MV-4-11 (cell line): Measurements from ENCODE around the gene BPIFA3.
A peak's percentile ranks its signal among the peaks of the same experiment; 100 is the strongest.
"Not testable (repeated sequence)": the region's sequence is repeated elsewhere in the genome, so short reads cannot be mapped to it uniquely, and the experiment has no call there.

ENCODE experiments used
- DNase-seq: peaks from one replicate; lab custom pipeline; 2025; lab: John Stamatoyannopoulos, UW

Gene BPIFA3

GRCh38 chr20:33217052-33217451 is at the start of gene BPIFA3:
Gene BPIFA3, plus strand, starts transcription at chr20:33217352. Its CDS starts 185 bp downstream, at chr20:33217537.
- DNase-seq, result no peak

DNA sequence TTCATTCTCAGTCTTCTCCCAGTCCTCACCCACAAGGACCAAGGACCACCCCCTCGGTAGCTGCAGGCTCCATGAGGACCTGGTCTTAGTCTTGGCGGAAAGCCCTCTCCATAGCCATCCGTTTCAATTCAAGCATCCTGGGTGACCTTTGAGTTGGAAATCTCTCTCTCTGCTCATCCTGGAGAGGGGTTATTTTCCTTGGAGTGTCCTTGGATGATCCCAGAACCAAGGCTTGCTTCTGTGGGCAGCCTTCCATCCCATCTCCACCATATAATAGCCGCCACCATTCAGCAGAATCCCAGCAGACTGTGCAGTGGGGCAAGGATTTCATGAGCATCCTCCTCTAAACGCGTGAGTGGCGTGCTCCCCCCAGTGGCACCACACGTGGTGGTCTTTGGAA is 49.3 kb upstream of the BPIFA3 start, which contains the start of gene BPIFA2:
TSS of gene BPIFA2 (plus strand) at position 301 of the 400 bp plus-strand sequence. CDS start 987 bp downstream, outside the sequence.
- no peak for DNase-seq

- no peak for DNase-seq
Observed at GRCh38 chr20:33169176-33169794, 47.9 kb upstream of the BPIFA3 start.

GRCh38 chr20:33172781-33173180 is 44.4 kb upstream of the BPIFA3 start:
- DNase-seq, result no peak

- no peak for DNase-seq
Observed at GRCh38 chr20:33175123-33175522, 42.0 kb upstream of the BPIFA3 start.

DNA sequence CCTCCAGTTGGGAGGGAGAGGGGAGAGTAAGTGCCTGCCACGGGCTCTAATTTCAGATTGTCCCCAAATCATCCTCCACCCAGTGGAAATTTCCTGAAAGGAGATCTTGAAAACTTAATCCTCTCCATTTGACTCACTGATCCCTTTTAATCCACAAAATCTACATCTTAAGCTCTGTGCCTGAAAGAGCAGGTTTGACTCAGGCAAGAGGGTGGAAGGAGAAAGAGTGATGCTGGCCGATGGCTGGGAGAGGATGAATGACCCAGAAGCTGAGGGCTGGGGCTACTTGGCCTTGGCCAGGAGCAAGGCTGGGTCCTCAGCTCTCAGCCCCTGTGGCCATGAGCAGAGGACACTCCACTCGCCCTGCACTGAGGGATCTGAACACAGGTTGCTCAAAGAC is 41.1 kb upstream of the BPIFA3 start:
- DNase-seq, result no peak

- no peak for DNase-seq
Observed at GRCh38 chr20:33177866-33178265, 39.3 kb upstream of the BPIFA3 start.

GRCh38 chr20:33178726-33179125 is 38.4 kb upstream of the BPIFA3 start:
- DNase-seq, result no peak

DNA sequence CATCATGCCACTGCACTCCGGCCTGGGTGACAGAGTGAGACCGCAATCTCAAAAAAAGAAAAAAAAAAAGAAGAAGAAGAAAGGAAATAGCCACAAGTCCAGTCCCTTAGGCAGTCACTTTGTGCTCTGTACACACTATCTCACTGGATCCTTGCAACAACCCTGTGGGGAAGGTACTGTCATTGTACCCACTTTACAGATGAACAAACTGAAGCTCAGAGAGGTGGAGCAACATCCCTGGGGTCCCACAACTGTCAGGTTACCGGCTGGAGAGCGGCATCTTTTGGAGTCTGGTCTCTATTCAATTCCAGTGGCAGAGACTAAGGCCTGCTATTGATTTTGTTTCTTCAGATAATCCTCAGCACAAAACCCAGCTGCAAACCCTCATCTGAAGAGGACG is 37.0 kb upstream of the BPIFA3 start:
- no peak for DNase-seq

DNA sequence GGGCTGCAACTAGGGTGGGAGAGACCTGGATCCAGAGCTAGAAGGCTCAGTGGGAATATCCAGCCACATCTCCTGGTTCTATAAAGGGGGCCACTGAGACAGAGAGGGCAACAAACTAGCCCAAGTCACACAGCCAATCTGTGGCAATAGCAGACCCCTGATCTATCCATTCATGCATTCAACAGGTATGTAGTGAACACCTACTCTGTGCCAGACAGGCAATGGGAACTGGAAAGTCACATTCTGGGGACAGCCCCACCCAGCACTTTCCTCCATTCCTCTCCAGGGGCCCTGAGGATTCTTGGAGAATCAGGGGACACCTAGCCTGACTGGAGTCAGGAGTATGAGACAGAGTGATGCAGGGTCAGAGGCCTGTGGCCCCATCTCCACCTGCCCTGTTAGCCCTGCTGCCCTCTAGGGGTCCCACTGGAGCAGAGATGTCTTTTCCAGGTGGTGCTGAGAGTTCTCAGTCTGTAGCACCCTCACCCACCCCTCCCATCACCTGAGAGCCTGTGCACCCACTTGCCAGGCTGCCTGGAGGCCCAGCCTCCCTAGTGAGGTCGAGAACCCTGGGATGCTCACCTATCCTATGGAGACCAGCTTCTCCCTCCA is 35.6 kb upstream of the BPIFA3 start:
- no peak for DNase-seq

DNA sequence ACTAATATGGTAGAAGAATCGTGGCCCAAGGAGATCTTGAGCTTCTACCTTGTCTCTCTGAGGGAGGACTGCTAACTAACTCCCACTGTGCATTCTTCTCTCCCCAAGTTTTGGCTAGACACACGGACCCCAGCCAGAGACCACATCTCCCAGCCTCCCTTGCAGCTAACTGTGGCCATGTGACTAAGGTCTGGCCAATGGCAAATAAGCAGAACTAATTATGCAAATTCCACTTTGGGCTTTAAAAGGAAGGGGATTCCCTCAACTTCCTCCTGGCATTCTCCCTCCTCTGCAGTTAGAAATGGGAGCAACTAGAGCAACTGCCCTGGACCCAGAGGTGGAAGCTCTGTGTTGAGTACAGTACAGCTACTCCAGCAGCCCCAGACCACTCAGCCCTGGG is 33.8 kb upstream of the BPIFA3 start:
- DNase-seq, result no peak

GRCh38 chr20:33185031-33185590 is 32.0 kb upstream of the BPIFA3 start:
- DNase-seq, result not testable (repeated sequence)

GRCh38 chr20:33187491-33187890 is 29.7 kb upstream of the BPIFA3 start:
- DNase-seq, result no peak

DNA sequence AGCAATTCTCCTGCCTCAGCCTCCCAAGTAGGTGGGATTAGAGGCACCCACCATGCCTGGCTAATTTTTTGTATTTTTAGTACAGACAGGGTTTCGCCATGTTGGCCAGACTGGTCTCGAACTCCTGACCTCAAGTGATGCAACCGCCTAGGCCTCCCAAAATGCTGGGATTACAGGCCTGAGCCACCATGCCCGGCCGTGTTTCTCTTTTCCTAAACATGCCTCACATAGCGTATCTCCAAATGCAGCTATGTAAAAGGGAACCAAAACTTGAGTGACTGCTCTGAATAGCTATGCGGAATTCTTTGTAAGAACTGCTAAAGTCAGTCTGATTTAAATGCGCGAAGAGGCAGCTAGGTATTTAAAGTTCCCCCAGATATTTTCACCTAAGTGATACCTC is 28.7 kb upstream of the BPIFA3 start:
- DNase-seq, result peak; percentile 88

GRCh38 chr20:33191484-33191883 is 25.7 kb upstream of the BPIFA3 start:
- DNase-seq, result no peak

DNA sequence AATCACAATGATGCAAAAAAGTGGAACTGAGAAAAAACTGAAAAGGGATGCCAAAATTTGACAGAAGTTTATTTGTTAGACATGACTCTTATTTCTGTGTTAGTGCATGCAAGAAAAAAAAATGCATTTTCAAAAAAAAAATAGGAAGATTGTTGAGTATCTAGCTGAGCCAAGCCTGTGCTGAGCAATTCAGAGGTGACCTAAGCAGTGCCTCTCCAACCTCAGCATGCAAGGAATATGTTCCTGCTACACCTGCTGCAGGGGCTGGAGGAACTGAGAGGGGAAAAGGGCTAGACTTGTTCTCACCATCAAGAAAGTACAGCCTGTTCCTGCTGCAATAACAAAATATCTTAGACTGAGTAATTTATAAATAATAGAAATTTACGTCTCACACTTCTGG is 25.2 kb upstream of the BPIFA3 start:
- no peak for DNase-seq

DNA sequence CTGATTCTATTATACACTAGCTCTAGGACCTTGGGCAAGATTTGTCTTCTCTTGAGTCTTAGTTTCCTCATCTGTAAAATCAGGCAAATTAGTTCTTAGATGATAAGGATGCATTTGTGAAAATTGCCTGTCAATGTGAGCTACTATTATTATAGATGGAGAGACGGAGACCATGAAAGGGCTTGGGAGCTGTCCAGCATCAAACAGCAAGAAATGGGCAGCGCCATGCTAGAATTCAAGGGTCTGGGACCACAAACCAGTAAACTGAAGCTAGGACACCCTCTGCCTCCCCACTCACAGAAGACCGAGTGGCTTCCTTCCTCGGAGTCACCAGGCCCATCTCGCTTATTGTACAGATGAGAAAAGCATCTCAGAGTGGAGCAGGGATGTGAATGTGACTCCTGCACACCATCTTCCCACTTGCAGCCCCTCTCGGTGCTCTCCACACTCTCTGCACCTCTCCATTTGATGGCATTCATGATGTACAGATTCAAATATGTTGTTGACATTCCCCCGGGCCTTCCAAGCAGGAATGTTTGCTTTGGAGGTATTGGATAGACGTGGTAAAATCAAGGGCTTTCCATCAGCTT is 24.1 kb upstream of the BPIFA3 start:
- DNase-seq, result no peak

GRCh38 chr20:33199026-33199425 is 18.1 kb upstream of the BPIFA3 start:
- no peak for DNase-seq

DNA sequence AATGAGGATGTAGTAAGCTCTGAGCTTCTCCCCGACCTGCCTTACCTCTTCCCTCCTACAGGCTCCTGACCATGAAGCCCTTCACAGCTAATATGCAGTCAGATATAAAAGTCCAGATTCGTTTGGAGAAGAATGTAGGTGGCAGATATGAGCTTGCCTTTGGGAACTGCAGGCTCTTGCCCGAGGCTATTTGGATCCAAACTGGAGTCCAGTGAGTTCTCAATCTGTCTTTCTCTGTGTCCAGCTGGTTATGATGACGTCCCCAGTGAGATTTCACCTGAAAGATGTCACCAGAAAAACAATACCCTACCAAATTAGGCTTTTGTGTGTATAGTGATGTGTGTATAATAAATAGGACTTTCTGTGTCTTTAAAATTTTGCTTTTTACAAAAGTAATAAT is 14.7 kb upstream of the BPIFA3 start:
- no peak for DNase-seq

DNA sequence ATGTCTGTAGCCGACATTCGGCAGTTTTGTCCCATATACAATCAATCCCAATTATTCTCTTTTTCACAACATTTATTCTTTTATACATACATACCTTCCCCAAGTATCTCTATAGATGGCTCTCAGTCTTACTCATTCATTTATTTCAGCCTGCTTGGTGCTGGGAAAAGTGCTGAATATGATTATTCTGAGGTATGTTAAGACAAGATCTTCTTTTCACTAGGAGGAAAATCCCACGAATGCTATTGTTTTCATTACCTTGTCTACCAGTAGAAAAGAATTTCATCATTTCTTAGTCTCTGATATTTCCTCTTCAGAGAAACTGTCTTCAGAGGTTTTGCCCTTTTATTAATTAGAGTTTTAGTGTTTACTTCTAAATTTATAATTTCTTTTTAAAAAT is 13.7 kb upstream of the BPIFA3 start:
- DNase-seq, result no peak

DNA sequence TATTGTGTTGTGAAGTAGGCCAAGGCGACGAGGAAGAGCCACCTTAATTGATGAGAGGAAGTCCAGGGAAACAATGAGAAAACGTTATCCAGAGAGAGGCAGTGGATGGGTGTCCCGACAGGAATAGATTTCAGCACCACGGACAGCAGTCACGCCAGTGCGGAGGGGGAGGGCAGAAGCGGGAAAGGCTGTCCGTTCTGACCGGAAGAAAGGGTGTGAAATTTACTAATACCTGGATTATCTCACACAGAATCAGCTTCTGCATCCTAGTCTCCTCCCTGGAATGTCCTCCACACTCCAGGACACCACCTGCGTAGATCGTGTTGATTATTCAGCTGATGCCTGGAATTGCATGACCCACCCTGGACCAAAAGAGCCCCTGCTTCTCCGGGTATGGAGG is 7.4 kb upstream of the BPIFA3 start:
- peak; percentile 52 for DNase-seq

GRCh38 chr20:33210371-33210770 is 6.8 kb upstream of the BPIFA3 start:
- DNase-seq, result no peak

GRCh38 chr20:33211817-33212424 is 5.2 kb upstream of the BPIFA3 start:
- DNase-seq, result peak; percentile 34
